Activated B cell treated with CpG ODN at 0.5 μM for 24 hours (primary cell): ENCODE results near the gene TET3. TPM values are rescaled to one million over a fixed set of nuclear protein-coding genes. Genes with fewer than 3 reads are reported as not detected.

Experiments
- ATAC-seq: fragments of 200-7000 bp; cut with Tn5 transposase; one replicate; pipeline ENCODE4 v1.10.0; 2021; ENCODE audit warnings: low read depth, mild to moderate bottlenecking, moderate library complexity
- CTCF ChIA-PET: fragments of 350-600 bp; sonication (Branson Sonifier 250); formaldehyde crosslinking; loops from one replicate; lab custom pipeline; 2021; ENCODE audit warnings: antibody characterized with exemption; lab: Charles Lee
- POLR2A ChIA-PET: fragments of 350-600 bp; sonication (Branson Sonifier 250); formaldehyde crosslinking; loops from one replicate; lab custom pipeline; 2021; ENCODE audit warnings: antibody characterized with exemption; lab: Charles Lee
- DNase-seq: peaks from one replicate; pipeline ENCODE4 v3.0.0; 2022
- H3K27ac Mint-ChIP-seq: one replicate; pipeline ENCODE4 v1.8.0; 2020; ENCODE audit warnings: mixed read lengths
- H3K27me3 Mint-ChIP-seq: one replicate; pipeline ENCODE4 v1.8.0; 2021; ENCODE audit warnings: mixed read lengths
- H3K36me3 Mint-ChIP-seq: one replicate; pipeline ENCODE4 v1.8.0; 2021; ENCODE audit warnings: low read depth, mixed read lengths
- H3K4me1 Mint-ChIP-seq: one replicate; pipeline ENCODE4 v1.8.0; 2021; ENCODE audit warnings: mixed read lengths
- H3K4me3 Mint-ChIP-seq: one replicate; pipeline ENCODE4 v1.8.0; 2020; ENCODE audit warnings: mild to moderate bottlenecking, mixed read lengths
- H3K9me3 Mint-ChIP-seq: one replicate; pipeline ENCODE4 v1.8.0; 2020; ENCODE audit warnings: mixed read lengths
- CTCF ChIP-seq: fragments of 200-600 bp; IDR thresholded peaks from one replicate; pipeline ENCODE4 v1.8.0; 2022; ENCODE audit warnings: antibody characterized with exemption, mild to moderate bottlenecking
- intact Hi-C: fragments of 100-400 bp; cut with micrococcal nuclease; formaldehyde crosslinking; loops from one replicate; pipeline ENCODE4 v1.15.1; 2024
- total RNA-seq: library from RNA; stranded (reverse); gene quantifications from 2 replicates; pipeline ENCODE4 v1.2.3, GENCODE V29; 2022

The TET3 gene
- total RNA-seq, 1 donor from 2014 or later: 60.1 TPM

GRCh38 chr2:74001121-74001520, 16.4 kb downstream of the TET3 start:
- Mint-ChIP-seq H3K27me3 (no peaks in the 10 kb centered on the region), H3K27ac (peak overlapping the region; percentile 83), H3K9me3 (no peaks in the 10 kb centered on the region), H3K36me3 (peaks cover 41% of the 10 kb centered on the region), H3K4me3 (peak overlapping the region; percentile 81), H3K4me1 (peaks cover 75% of the 10 kb centered on the region)
- DNase-seq (no peak), ATAC-seq (no peak)
- no peak for TF ChIP-seq CTCF
- POLR2A ChIA-PET: interaction anchor here (0.6 to 3.3 kb wide), 9 partner anchors 9 to 294 kb away, joined by 3 to 36 read pairs (median 7); partner anchors contain the start of genes DGUOK and TET3
- intact Hi-C loops: loop anchor here (5.0 kb wide), 1 partner anchor 121 kb away; no protein-coding TSS in a partner anchor
- CTCF ChIA-PET: interaction anchor here (1.2 to 1.6 kb wide), 2 partner anchors 22 to 30 kb away, joined by 3 to 4 read pairs; no protein-coding TSS in a partner anchor

- DNase-seq (no peak), ATAC-seq (peak; percentile 62)
- peak overlapping the region; percentile 83 for H3K27ac Mint-ChIP-seq
- H3K9me3 Mint-ChIP-seq: no peaks in the 10 kb centered on the region
- ChIA-PET POLR2A (interaction anchor here (0.6 to 3.3 kb wide), 12 partner anchors 15 to 293 kb away, joined by 3 to 36 read pairs (median 6); partner anchors contain the start of genes DGUOK, MOB1A, MTHFD2 and TET3), CTCF (interaction anchor here (0.6 to 1.6 kb wide), 5 partner anchors 23 to 145 kb away, joined by 3 to 5 read pairs (median 3); no protein-coding TSS in a partner anchor)
- H3K4me3 Mint-ChIP-seq: peak overlapping the region; percentile 81
- no peaks in the 10 kb centered on the region for H3K27me3 Mint-ChIP-seq
- peaks cover 44% of the 10 kb centered on the region for H3K36me3 Mint-ChIP-seq
- peaks cover 72% of the 10 kb centered on the region for H3K4me1 Mint-ChIP-seq
- intact Hi-C loops: loop anchor here (1.0 to 5.0 kb wide), 7 partner anchors 17 to 176 kb away; partner anchors contain the start of genes DGUOK and MOB1A
- TF ChIP-seq CTCF: no peak
Measured at GRCh38 chr2:74001781-74002504, 17.2 kb downstream of the TET3 start.

GRCh38 chr2:74002505-74003421, 18.1 kb downstream of the TET3 start:
- H3K36me3 Mint-ChIP-seq: peaks cover 42% of the 10 kb centered on the region
- CTCF ChIA-PET: interaction anchor here (0.6 to 1.2 kb wide), 5 partner anchors 32 to 145 kb away, joined by 3 to 5 read pairs (median 3); no protein-coding TSS in a partner anchor
- POLR2A ChIA-PET: interaction anchor here (0.6 to 3.3 kb wide), 12 partner anchors 14 to 196 kb away, joined by 3 to 36 read pairs (median 5); partner anchors contain the start of genes DGUOK, MOB1A, MTHFD2 and TET3
- no peaks in the 10 kb centered on the region for H3K9me3 Mint-ChIP-seq
- H3K27ac Mint-ChIP-seq: peak overlapping the region; percentile 50
- ATAC-seq (peak; percentile 91), DNase-seq (peak; percentile 78)
- TF ChIP-seq CTCF: no peak
- peak overlapping the region; percentile 82 for H3K4me3 Mint-ChIP-seq
- no peaks in the 10 kb centered on the region for H3K27me3 Mint-ChIP-seq
- intact Hi-C loops: loop anchor here (1.0 to 5.0 kb wide), 7 partner anchors 17 to 176 kb away; partner anchors contain the start of genes DGUOK and MOB1A
- peaks cover 73% of the 10 kb centered on the region for H3K4me1 Mint-ChIP-seq

GRCh38 chr2:74003494-74004211, 18.9 kb downstream of the TET3 start:
- TF ChIP-seq CTCF: no peak
- H3K36me3 Mint-ChIP-seq: peaks cover 45% of the 10 kb centered on the region
- H3K9me3 Mint-ChIP-seq: no peaks in the 10 kb centered on the region
- DNase-seq (no peak), ATAC-seq (no peak)
- ChIA-PET CTCF (interaction anchor here (1.0 to 1.2 kb wide), 2 partner anchors 65 to 67 kb away, joined by 3 read pairs; no protein-coding TSS in a partner anchor), POLR2A (interaction anchor here (0.6 to 2.0 kb wide), 5 partner anchors 13 to 176 kb away, joined by 3 to 7 read pairs (median 4); partner anchors contain the start of gene DGUOK)
- no peaks in the 10 kb centered on the region for H3K27me3 Mint-ChIP-seq
- intact Hi-C loops: loop anchor here (2.0 to 5.0 kb wide), 4 partner anchors 29 to 119 kb away; no protein-coding TSS in a partner anchor
- H3K4me3 Mint-ChIP-seq: peak overlapping the region; percentile 32
- H3K4me1 Mint-ChIP-seq: peaks cover 70% of the 10 kb centered on the region
- no peak overlapping the region for H3K27ac Mint-ChIP-seq
